Measurements from ENCODE around the gene STAT6. TPM values are rescaled to one million over a fixed set of nuclear protein-coding genes. Genes with fewer than 3 reads are reported as not detected.

The STAT6 gene
- total RNA-seq, 1 donor from 2014 or later: 33.8 TPM

DNA sequence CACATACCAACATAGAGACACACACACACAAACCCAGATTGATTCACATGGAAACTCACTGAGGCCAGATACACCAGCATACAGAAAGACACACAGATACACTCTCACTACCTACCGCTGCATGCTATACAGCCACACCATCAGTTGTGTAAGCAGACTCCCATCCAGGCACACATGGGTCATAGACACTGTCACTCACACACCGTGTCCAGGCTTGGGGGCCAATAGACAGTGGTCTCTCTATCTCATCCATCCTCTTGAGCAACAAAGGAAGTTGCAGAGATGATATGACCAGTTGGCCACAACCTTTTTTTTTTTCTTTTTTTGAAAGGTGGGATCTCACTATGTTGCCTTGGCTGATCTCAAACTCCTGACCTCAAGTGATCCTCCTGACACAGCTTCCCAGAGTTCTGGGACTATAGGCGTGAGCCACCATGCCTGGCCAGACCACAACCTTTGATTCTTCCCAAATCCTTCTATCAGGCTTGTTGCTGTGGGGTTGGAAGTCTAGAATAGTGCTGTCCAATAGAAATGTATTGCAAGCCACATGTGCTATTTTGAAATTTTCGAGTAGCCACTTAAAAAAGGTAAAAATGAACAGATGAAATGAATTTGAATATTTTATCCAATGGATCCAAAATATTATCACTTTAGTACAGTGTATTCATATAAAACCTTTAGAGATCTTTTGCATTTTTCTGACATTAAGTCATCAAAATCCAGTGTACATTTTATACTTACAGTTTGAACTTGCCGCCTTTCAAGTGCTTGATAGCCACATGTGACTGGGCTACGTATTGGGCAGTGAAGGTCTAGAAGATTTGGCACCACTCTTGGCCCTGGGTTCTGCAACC lies 28.9 kb upstream of the STAT6 start:
- Histone ChIP-seq H4K20me1 (ENCODE audit: insufficient read depth, low read length) (peaks cover 93% of the 10 kb centered on the region), H3K36me3 (ENCODE audit: insufficient read depth, low read length) (peaks cover 45% of the 10 kb centered on the region), H3K9ac (ENCODE audit: low read length) (no peak overlapping the region), H3K9me3 (ENCODE audit: insufficient read depth, low read depth, low read length) (no peaks in the 10 kb centered on the region), H3K4me2 (ENCODE audit: low read length) (no peak overlapping the region), H3K4me3 (ENCODE audit: insufficient read depth, low read depth, low read length) (no peak overlapping the region), H3K27me3 (ENCODE audit: insufficient read depth, low read length) (no peaks in the 10 kb centered on the region), H3K4me1 (ENCODE audit: insufficient read depth, low read length) (peaks cover 27% of the 10 kb centered on the region), H3K27ac (ENCODE audit: low read depth, low read length) (no peak overlapping the region), H2AFZ (ENCODE audit: low read depth, low read length) (no peak overlapping the region), H3K79me2 (ENCODE audit: insufficient read depth, low read length) (peaks cover 59% of the 10 kb centered on the region)
- TF ChIP-seq, protein P1, sequence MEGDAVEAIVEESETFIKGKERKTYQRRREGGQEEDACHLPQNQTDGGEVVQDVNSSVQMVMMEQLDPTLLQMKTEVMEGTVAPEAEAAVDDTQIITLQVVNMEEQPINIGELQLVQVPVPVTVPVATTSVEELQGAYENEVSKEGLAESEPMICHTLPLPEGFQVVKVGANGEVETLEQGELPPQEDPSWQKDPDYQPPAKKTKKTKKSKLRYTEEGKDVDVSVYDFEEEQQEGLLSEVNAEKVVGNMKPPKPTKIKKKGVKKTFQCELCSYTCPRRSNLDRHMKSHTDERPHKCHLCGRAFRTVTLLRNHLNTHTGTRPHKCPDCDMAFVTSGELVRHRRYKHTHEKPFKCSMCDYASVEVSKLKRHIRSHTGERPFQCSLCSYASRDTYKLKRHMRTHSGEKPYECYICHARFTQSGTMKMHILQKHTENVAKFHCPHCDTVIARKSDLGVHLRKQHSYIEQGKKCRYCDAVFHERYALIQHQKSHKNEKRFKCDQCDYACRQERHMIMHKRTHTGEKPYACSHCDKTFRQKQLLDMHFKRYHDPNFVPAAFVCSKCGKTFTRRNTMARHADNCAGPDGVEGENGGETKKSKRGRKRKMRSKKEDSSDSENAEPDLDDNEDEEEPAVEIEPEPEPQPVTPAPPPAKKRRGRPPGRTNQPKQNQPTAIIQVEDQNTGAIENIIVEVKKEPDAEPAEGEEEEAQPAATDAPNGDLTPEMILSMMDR (IDR thresholded peaks at IDR 0.05; ENCODE audit: insufficient read depth, low read depth, low read length): no peak
- TF ChIP-seq EZH2 (IDR thresholded peaks at IDR 0.05; ENCODE audit: insufficient read depth, low read length): no peak
- FAIRE-seq (no peak), DNase-seq (ENCODE audit: low read depth) (peak; percentile 36)
- Mint-ChIP-seq H3K9me3 (ENCODE audit: unreplicated experiment) (no peaks in the 10 kb centered on the region), H3K36me3 (ENCODE audit: low read depth, unreplicated experiment) (peaks cover 47% of the 10 kb centered on the region), H3K4me3 (ENCODE audit: unreplicated experiment) (no peak overlapping the region), H3K27ac (ENCODE audit: unreplicated experiment) (no peak overlapping the region), H3K27me3 (ENCODE audit: low read depth, unreplicated experiment) (no peaks in the 10 kb centered on the region), H3K4me1 (ENCODE audit: low read depth, unreplicated experiment) (peaks cover 59% of the 10 kb centered on the region)

GRCh38 chr12:57138526-57139272 lies 27.5 kb upstream of the STAT6 start:
- no peak for DNase-seq (ENCODE audit: low read depth)
- Mint-ChIP-seq H3K9me3 (ENCODE audit: unreplicated experiment) (no peaks in the 10 kb centered on the region), H3K27me3 (ENCODE audit: low read depth, unreplicated experiment) (no peaks in the 10 kb centered on the region), H3K4me3 (ENCODE audit: unreplicated experiment) (peak overlapping the region; percentile 45), H3K36me3 (ENCODE audit: low read depth, unreplicated experiment) (peaks cover 41% of the 10 kb centered on the region), H3K27ac (ENCODE audit: unreplicated experiment) (no peak overlapping the region), H3K4me1 (ENCODE audit: low read depth, unreplicated experiment) (peaks cover 67% of the 10 kb centered on the region)
- TF ChIP-seq, protein P1 (IDR thresholded peaks at IDR 0.05; ENCODE audit: insufficient read depth, low read depth, low read length): no peak
- no peak for TF ChIP-seq EZH2 (IDR thresholded peaks at IDR 0.05; ENCODE audit: insufficient read depth, low read length)
- Histone ChIP-seq H3K36me3 (ENCODE audit: insufficient read depth, low read length) (peaks cover 32% of the 10 kb centered on the region), H3K27me3 (ENCODE audit: insufficient read depth, low read length) (no peaks in the 10 kb centered on the region), H3K4me2 (ENCODE audit: low read length) (no peak overlapping the region), H3K4me1 (ENCODE audit: insufficient read depth, low read length) (peaks cover 35% of the 10 kb centered on the region), H3K27ac (ENCODE audit: low read depth, low read length) (no peak overlapping the region), H3K79me2 (ENCODE audit: insufficient read depth, low read length) (peaks cover 66% of the 10 kb centered on the region), H3K4me3 (ENCODE audit: insufficient read depth, low read depth, low read length) (no peak overlapping the region), H3K9ac (ENCODE audit: low read length) (no peak overlapping the region), H2AFZ (ENCODE audit: low read depth, low read length) (no peak overlapping the region), H3K9me3 (ENCODE audit: insufficient read depth, low read depth, low read length) (no peaks in the 10 kb centered on the region), H4K20me1 (ENCODE audit: insufficient read depth, low read length) (peaks cover 88% of the 10 kb centered on the region)
- no peak for FAIRE-seq

Data from astrocyte (in vitro differentiated cells and primary cell).